SJCRH30 (cell line): ENCODE results near the gene RBM38. TPM values are rescaled to one million over a fixed set of nuclear protein-coding genes. Genes with fewer than 3 reads are reported as not detected.
A peak's percentile ranks its signal among the peaks of the same experiment; 100 is the strongest.
"Not testable (repeated sequence)": the region's sequence is repeated elsewhere in the genome, so short reads cannot be mapped to it uniquely, and the experiment has no call there.

Experiments
- DNase-seq, 2 experiments: peaks; one replicate each; pipeline ENCODE4 v3.0.0-alpha.2; 2015 to 2020
- H3K27ac ChIP-seq: fragments of 250-450 bp; sonication (Bioruptor Pico); 2 replicates; pipeline ENCODE4 v1.5.1; 2020; ENCODE audit warnings: mild to moderate bottlenecking, moderate library complexity
- H3K27me3 ChIP-seq: fragments of 250-450 bp; sonication (Bioruptor Pico); 2 replicates; pipeline ENCODE4 v1.5.1; 2020; ENCODE audit warnings: mild to moderate bottlenecking, moderate library complexity
- H3K36me3 ChIP-seq: fragments of 250-450 bp; sonication (Bioruptor Pico); 2 replicates; pipeline ENCODE4 v1.5.1; 2020; ENCODE audit warnings: mild to moderate bottlenecking, moderate library complexity
- H3K4me1 ChIP-seq: fragments of 250-450 bp; sonication (Bioruptor Pico); 2 replicates; pipeline ENCODE4 v1.5.1; 2020; ENCODE audit warnings: mild to moderate bottlenecking, moderate library complexity
- H3K4me3 ChIP-seq: fragments of 250-450 bp; sonication (Bioruptor Pico); 2 replicates; pipeline ENCODE4 v1.5.1; 2020; ENCODE audit warnings: mild to moderate bottlenecking, moderate library complexity
- H3K9me3 ChIP-seq: fragments of 250-450 bp; sonication (Bioruptor Pico); replicated peaks from 2 replicates; pipeline ENCODE4 v1.5.1; 2020; ENCODE audit warnings: mild to moderate bottlenecking, moderate library complexity
- total RNA-seq: library from RNA; depleted of rRNA; stranded (reverse); fragments of >200 nt; shearing (Covaris generic); gene quantifications from 2 replicates; pipeline ENCODE4 v1.2.3, GENCODE V29; 2014; rRNA removed

The RBM38 gene
- 181 and 190 TPM in 2 replicates for total RNA-seq

DNA sequence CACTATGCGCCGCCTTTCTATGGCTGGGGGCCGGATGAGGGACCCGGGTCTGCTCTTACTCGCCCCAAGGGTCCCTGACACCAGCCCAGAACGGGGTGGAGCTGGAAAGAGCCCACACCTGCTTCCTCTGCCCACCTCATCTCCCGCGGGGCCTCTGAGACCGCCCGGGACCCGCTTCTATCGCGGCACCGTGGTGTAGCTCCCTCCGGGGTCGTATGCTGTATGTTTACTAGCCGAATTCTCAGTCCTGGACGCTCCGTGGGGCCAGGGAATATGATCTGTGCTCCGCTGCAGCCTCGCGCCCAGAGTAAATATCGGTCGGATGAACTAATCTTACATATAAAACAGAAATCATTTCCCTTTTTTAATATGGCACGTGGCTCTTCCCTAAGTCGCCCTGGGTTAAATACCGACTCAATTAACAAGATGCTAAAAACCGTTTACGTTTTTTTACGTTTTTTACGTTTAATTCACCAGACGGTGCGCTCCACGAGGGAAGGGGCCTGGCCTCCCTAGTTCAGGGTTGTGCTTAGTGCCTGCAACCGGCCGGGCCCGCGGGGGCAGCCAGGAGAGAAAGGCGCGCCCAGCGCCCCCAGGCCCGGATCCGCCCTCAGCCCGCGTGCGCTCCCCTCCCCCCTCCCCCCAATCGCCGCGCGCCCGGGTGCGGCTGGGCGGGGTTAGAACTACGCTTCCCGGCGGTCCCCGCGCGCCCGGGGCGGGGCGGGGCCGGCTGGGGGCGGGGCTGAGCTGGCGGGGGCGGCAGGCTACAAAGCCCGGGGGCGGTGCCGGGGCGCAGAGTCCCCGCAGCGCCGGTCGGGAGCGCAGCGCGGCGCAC lies at the start of gene RBM38:
TSS of gene RBM38 (plus strand) at position 793 of the 835 bp plus-strand sequence. CDS start 186 bp downstream, outside the sequence.
- peak within 1 kb of the TSS; percentile 72 for H3K27ac ChIP-seq
- H3K4me1 ChIP-seq: peaks cover 34% of the 10 kb centered on the region
- no peaks in the 10 kb centered on the region for H3K27me3 ChIP-seq
- DNase-seq: peak; percentile 86 to 94
- H3K36me3 ChIP-seq: peaks cover 26% of the 10 kb centered on the region
- no peaks in the 10 kb centered on the region for H3K9me3 ChIP-seq
- peak within 1 kb of the TSS; percentile 97 for H3K4me3 ChIP-seq

DNA sequence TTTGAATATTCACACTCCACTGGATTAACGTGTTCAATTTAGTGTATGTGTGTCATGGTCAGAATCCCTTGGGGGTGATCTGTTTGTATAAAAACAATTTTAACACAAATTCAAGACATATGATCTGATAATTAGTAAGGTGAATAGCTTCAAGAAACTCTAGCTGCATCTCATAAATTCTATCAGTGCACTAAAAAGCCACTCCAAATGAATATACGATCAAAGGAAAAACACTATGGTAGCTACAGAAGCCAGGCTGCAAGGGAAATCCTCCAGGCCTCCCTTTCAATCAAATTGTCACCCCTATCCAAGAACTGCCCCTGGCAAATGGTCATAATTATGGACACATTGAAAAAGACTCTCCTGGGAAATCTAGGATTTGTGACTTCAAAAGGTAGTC lies 49.5 kb upstream of the RBM38 start:
- no peaks in the 10 kb centered on the region for H3K36me3 ChIP-seq
- H3K4me3 ChIP-seq: no peak overlapping the region
- no peaks in the 10 kb centered on the region for H3K9me3 ChIP-seq
- H3K27me3 ChIP-seq: no peaks in the 10 kb centered on the region; the same call in 1 of the 2 replicates
- DNase-seq: peak in 1 of 2 experiments; percentile 74
- H3K4me1 ChIP-seq: peaks cover 25% of the 10 kb centered on the region
- H3K27ac ChIP-seq: no peak overlapping the region

DNA sequence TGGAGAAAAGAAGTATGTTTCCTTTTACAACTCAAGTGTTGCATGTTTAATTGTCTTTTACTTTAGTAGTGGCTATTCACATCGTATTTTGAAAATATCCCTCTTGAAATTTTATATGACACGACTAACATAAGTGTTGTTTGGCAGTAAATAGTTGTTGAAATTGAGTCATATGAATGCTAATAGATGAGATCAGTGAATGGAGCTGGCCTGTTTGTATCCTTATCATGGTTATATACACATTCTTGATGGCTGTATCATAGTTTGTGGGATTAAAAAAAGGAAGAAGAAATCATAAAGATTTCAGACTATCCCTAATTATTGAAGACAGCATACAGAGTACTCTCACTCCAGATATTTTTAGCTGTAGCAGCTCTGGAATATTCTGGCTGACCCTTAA lies 48.4 kb upstream of the RBM38 start:
- Histone ChIP-seq H3K27me3 (no peaks in the 10 kb centered on the region; the same call in 1 of the 2 replicates), H3K27ac (no peak overlapping the region), H3K4me3 (no peak overlapping the region), H3K4me1 (peaks cover 25% of the 10 kb centered on the region), H3K9me3 (no peaks in the 10 kb centered on the region), H3K36me3 (no peaks in the 10 kb centered on the region)
- no peak for DNase-seq

DNA sequence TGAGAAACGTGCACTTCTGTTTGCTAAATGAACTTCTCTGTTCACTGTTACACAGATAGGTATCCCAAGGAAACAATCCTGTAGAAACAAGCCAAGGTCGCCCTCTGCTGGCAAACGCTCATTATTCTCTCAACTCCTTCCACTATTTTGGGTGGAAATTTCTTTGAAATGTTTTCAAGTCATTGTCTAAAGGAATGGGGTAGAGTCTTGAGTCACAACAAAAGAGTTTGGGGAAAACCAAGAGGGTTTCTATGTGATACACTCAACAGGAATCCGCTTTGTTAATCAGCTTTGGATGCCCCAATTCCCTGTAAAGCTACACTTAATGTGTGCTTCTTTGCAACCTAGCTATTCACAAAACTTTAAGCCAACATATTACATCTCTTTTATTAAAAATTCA lies 44.7 kb upstream of the RBM38 start:
- Histone ChIP-seq H3K27ac (no peak overlapping the region), H3K27me3 (no peaks in the 10 kb centered on the region), H3K36me3 (no peaks in the 10 kb centered on the region), H3K9me3 (no peaks in the 10 kb centered on the region), H3K4me3 (no peak overlapping the region), H3K4me1 (peaks cover 10% of the 10 kb centered on the region)
- peak; percentile 79 to 92 for DNase-seq

DNA sequence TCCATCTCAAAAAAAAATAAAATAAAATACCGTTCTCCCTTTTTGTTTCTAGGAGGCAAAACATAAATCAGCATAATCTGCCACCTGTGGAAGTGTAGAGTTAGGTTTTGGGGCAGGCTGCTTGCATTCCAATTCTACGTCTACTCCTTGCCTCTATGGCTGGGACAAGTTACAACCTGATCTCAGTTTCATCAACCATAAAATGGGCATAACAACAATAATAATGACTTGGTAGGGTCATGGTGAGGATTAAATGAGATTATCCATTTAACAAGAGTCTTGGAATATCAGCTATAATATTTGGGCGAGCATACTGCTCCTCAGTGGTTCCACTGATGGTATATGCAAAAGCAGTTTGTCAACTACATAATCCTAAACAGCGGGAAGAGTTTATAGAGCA lies 43.8 kb upstream of the RBM38 start:
- DNase-seq: no peak
- no peaks in the 10 kb centered on the region; the same call in 1 of the 2 replicates for H3K36me3 ChIP-seq
- no peak overlapping the region for H3K4me3 ChIP-seq
- peaks cover 7% of the 10 kb centered on the region for H3K4me1 ChIP-seq
- no peaks in the 10 kb centered on the region for H3K9me3 ChIP-seq
- H3K27ac ChIP-seq: no peak overlapping the region
- H3K27me3 ChIP-seq: no peaks in the 10 kb centered on the region

DNA sequence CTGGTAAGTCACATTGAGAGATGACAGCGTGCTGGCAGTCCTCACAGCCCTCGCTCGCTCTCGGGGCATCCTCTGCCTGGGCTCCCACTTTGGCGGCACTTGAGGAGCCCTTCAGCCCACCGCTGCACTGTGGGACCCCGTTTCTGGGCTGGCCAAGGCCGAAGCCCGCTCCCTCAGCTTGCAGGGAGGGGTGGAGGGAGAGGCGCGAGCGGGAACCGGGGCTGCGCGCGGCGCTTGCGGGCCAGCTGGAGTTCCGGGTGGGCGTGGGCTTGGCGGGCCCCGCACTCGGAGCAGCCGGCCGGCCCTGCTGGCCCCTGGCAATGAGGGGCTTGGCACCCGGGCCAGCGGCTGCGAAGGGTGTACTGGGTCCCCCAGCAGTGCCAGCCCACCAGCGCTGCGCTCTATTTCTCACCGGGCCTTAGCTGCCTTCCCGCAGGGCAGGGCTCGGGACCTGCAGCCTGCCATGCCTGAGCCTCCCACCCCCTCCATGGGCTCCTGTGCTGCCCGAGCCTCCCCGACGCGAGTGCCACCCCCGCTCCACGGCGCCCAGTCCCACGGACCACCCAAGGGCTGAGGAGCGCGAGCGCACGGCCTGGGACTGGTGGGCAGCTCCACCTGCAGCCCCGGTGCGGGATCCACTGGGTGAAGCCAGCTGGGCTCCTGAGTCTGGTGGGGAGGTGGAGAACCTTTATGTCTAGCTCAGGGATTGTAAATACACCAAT lies 42.8 kb upstream of the RBM38 start:
- H3K27me3 ChIP-seq, H3K9me3 ChIP-seq, H3K36me3 ChIP-seq, DNase-seq, H3K27ac ChIP-seq, H3K4me3 ChIP-seq: not testable (repeated sequence)
- peaks cover 10% of the 10 kb centered on the region for H3K4me1 ChIP-seq

DNA sequence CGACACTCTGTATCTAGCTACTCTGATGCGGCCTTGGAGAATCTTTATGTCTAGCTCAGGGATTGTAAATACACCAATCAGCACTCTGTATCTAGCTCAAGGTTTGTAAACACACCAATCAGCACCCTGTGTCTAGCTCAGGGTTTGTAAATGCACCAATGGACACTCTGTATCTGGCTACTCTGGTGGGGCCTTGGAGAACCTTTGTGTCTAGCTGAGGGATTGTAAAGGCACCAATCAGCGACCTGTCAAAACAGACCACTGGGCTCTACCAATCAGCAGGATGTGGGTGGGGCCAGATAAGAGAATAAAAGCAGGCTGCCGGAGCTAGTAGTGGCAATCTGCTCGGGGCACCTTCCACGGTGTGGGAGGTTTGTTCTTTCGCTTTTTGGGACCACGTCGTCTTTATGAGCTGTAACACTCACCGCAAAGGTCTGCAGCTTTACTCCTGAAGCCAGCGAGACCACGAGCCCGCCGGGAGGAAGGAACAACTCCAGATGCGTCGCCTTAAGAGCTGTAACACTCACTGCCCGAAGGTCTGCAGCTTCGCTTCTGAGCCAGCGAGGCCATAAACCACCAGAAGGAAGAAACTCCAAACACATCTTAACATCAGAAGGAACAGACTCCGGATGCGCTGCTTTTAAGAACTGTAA lies 42.1 kb upstream of the RBM38 start:
- not testable (repeated sequence) for H3K9me3 ChIP-seq, H3K36me3 ChIP-seq, H3K27me3 ChIP-seq, DNase-seq, H3K27ac ChIP-seq, H3K4me3 ChIP-seq
- H3K4me1 ChIP-seq: peaks cover 10% of the 10 kb centered on the region

DNA sequence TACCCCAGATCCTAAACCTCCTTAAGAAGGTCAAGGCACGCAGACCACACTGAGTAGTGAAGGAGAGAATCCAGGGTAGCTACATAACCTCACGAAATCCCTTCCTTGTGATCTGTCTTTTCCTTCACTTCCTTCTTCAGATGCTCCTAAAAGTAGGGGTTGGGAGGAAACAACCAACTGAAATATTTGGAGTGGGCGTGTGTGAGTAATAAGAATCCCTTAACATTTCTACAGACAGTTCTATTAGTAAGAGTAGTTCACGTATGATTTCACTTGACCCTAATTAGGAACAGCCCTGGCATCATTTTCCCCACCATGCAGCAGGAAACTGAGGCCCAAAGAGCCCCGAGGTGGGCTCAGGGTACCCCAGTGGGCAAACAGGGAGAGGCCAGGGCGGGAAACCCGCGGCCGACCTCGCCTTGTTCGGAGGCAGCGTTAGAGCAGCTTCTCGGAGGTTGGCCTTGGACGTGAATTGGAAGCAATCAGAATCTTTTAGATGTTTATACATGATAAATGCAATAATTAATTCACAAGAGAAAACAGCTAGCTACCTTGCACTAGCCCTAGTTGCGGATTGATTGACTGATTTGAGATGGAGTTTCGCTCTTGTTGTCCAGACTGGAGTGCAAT lies 41.0 kb upstream of the RBM38 start:
- H3K27ac ChIP-seq: no peak overlapping the region
- H3K4me3 ChIP-seq: no peak overlapping the region
- H3K27me3 ChIP-seq: no peaks in the 10 kb centered on the region
- peaks cover 10% of the 10 kb centered on the region for H3K4me1 ChIP-seq
- no peak for DNase-seq
- no peaks in the 10 kb centered on the region; the same call in none of the 2 replicates for H3K36me3 ChIP-seq
- no peaks in the 10 kb centered on the region for H3K9me3 ChIP-seq

DNA sequence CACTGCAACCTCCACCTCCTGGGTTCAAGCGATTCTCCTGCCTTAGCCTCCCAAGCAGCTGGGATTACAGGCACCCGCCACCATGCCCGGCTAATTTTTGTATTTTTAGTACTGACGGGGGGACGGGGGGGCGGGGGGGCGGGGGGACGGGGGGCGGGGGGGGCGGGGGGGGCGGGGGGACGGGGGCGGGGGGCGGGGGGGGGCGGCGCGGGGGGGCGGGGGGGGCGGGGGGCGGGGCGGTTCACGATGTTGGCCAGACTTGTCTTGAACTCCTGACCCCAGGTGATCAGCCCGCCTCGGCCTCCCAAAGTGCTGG lies 40.5 kb upstream of the RBM38 start:
- Histone ChIP-seq H3K27ac (peak overlapping the region; percentile 84), H3K4me1 (peaks cover 10% of the 10 kb centered on the region), H3K4me3 (peak overlapping the region; percentile 83)
- not testable (repeated sequence) for H3K27me3 ChIP-seq, H3K36me3 ChIP-seq, H3K9me3 ChIP-seq, DNase-seq

DNA sequence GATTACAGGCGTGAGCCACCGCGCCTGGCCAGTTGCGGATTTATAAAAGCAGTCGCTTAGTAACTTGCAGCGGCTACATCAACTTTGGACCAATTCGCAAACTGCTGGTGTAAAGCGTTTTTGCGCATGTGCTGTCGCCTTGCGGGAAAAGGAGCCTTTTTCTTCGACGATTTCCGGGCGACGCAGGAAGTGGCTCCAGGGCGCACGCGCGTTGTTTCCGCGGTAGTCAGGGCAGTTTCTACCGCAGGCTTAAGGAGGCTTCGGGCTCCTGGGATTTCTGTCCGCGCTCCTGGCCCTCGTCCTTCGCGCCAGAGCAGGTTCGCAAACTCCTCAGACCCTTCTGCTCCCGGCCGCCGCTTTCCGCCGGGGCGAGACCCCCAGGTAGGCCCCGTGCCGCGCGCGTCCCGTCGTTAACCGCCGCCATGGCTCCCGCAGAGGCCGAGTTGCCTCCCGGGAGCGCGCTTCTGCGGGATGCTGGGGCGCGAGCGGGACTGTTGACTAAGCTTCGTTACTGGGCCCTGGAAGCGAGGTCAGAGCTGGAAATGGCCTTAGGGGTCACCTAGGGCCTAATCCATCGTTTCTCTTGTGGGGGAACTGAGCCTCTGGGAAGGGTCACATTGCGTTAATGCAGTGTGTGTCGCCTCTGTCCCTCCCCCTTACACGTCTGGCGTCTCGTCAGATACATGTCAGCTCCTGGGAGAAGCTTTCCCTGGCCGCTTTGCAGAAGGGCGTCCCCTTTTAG lies 40.0 kb upstream of the RBM38 start, which contains the start of gene RAE1:
TSS of gene RAE1 (plus strand) at position 214 of the 742 bp plus-strand sequence. CDS start 2,784 bp downstream, outside the sequence.
- peak within 1 kb of the TSS; percentile 83 for H3K4me3 ChIP-seq
- peaks cover 10% of the 10 kb centered on the region for H3K4me1 ChIP-seq
- peak within 1 kb of the TSS; percentile 84 for H3K27ac ChIP-seq
- H3K36me3 ChIP-seq: no peaks in the 10 kb centered on the region; the same call in none of the 2 replicates
- no peaks in the 10 kb centered on the region for H3K27me3 ChIP-seq
- no peaks in the 10 kb centered on the region for H3K9me3 ChIP-seq
- peak; percentile 95 to 98 for DNase-seq

DNA sequence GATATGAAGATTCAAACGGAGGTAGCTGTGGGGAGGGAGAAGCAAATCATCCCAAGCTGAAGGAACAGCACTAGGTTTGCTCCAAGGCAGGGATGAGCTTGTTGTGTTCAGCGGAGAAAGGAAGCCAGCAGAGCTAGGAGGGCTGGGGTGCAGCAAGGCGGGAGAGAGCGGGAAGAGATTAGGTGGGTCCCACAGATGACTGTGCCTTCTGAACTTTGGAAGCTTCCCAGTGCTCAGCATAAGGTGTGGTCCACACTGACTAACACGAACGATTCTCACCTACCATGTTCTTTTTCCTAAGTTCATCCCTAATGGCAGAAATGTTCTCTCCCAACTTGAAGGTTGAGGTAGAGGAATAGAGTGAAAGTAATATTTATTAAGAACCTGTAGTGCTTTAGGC lies 38.9 kb upstream of the RBM38 start:
- no peak for DNase-seq
- H3K4me3 ChIP-seq: peak overlapping the region; percentile 83; the same call in 1 of the 2 replicates
- H3K27me3 ChIP-seq: no peaks in the 10 kb centered on the region
- no peaks in the 10 kb centered on the region; the same call in none of the 2 replicates for H3K36me3 ChIP-seq
- H3K27ac ChIP-seq: no peak overlapping the region
- no peaks in the 10 kb centered on the region for H3K9me3 ChIP-seq
- peaks cover 10% of the 10 kb centered on the region for H3K4me1 ChIP-seq

DNA sequence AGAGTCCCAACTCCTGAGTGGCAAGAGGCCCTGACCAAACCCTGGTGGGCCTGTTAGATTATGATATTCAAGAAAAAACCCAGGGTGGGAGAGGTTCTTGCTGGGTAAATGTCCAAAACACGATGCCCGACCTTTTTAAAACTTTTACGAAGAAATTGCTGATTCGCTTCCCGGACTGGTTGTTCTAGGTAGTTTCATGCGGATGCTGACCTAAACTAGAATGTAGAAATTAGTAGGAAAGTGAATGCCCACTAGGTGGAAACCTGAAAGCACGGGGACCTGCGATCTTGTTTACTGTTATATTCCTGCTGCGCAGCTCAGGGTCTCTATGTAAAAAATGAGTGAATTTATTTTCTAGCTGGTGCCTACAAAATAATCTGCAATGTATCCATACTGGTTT lies 37.8 kb upstream of the RBM38 start:
- no peak for DNase-seq
- no peak overlapping the region for H3K27ac ChIP-seq
- H3K36me3 ChIP-seq: no peaks in the 10 kb centered on the region; the same call in none of the 2 replicates
- H3K4me1 ChIP-seq: peaks cover 10% of the 10 kb centered on the region
- no peak overlapping the region for H3K4me3 ChIP-seq
- H3K27me3 ChIP-seq: no peaks in the 10 kb centered on the region
- no peaks in the 10 kb centered on the region for H3K9me3 ChIP-seq

DNA sequence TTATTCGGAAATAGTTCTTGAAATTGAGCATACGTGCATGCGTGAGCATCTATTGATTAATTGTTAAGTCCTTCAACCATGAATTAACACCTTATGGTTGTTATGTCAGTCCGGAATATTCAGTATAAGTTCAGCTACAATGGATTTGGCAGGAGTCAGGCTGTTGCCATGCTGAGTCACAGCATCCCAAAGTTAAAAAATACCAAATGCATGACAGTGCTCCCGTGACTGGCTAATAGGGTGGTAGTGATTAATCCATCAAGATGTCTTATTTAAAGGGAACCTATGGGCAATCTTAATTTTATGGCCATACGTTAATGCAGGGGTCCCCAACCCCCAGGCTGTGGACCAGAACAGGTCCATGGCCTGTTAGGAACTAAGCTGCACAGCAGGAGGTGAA lies 29.7 kb upstream of the RBM38 start:
- H3K36me3 ChIP-seq: no peaks in the 10 kb centered on the region; the same call in none of the 2 replicates
- H3K4me1 ChIP-seq: no peaks in the 10 kb centered on the region
- H3K27ac ChIP-seq: no peak overlapping the region
- no peaks in the 10 kb centered on the region for H3K9me3 ChIP-seq
- H3K27me3 ChIP-seq: no peaks in the 10 kb centered on the region
- no peak overlapping the region for H3K4me3 ChIP-seq
- DNase-seq: no peak

DNA sequence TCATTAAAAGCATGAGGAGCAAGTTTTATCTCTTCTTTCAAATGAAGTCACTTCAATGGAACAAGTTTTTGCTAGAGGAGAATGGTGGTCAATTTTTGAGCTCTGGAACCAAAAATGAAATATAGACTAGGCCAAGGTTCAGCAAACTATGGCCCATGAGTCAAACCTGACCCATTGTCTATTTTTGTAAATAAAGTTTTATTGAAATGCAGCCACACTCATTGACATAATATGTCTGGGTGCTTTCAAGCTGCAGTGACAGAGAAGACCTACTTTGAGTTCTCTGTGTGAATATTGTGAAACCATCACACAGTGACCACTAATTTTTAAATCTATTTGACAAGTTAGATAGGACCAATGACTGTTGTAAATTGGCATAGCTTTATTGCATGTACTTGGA lies 26.7 kb upstream of the RBM38 start:
- Histone ChIP-seq H3K4me1 (no peaks in the 10 kb centered on the region), H3K27me3 (no peaks in the 10 kb centered on the region), H3K27ac (no peak overlapping the region), H3K9me3 (no peaks in the 10 kb centered on the region), H3K4me3 (no peak overlapping the region), H3K36me3 (peaks cover 16% of the 10 kb centered on the region)
- no peak for DNase-seq
